ENCODE data around the gene ANKRD1.

The ANKRD1 gene

DNA sequence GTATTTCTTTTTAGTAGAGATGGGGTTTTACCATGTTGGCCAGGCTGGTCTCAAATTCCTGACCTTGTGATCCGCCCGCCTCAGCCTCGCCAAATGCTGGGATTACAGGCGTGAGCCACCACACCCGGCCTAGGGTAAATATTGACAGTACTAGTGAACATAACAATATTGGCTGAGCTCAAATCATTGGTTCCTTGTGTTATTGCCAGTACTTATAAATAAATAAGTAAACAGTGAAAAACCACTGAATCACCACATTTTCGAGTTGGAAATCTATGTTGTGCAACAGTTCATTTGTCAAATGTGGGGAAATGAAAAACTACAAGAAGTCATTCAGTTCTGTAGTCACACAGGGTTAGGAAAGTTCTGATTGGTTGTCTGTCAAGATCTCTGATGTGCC is 33.3 kb downstream of the ANKRD1 start (continued):
- TF ChIP-seq, protein P1, sequence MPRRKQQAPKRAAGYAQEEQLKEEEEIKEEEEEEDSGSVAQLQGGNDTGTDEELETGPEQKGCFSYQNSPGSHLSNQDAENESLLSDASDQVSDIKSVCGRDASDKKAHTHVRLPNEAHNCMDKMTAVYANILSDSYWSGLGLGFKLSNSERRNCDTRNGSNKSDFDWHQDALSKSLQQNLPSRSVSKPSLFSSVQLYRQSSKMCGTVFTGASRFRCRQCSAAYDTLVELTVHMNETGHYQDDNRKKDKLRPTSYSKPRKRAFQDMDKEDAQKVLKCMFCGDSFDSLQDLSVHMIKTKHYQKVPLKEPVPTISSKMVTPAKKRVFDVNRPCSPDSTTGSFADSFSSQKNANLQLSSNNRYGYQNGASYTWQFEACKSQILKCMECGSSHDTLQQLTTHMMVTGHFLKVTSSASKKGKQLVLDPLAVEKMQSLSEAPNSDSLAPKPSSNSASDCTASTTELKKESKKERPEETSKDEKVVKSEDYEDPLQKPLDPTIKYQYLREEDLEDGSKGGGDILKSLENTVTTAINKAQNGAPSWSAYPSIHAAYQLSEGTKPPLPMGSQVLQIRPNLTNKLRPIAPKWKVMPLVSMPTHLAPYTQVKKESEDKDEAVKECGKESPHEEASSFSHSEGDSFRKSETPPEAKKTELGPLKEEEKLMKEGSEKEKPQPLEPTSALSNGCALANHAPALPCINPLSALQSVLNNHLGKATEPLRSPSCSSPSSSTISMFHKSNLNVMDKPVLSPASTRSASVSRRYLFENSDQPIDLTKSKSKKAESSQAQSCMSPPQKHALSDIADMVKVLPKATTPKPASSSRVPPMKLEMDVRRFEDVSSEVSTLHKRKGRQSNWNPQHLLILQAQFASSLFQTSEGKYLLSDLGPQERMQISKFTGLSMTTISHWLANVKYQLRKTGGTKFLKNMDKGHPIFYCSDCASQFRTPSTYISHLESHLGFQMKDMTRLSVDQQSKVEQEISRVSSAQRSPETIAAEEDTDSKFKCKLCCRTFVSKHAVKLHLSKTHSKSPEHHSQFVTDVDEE (CRISPR knock-in tag; IDR thresholded peaks at IDR 0.05), result no peak
- TF ChIP-seq GLIS3 (CRISPR knock-in tag; IDR thresholded peaks at IDR 0.05), result no peak
- TF ChIP-seq CSDC2 (CRISPR knock-in tag; IDR thresholded peaks at IDR 0.05), result no peak
- no peak for TF ChIP-seq TCF4 (CRISPR knock-in tag; IDR thresholded peaks at IDR 0.05; ENCODE audit: borderline replicate concordance)
- TF ChIP-seq, protein P2, sequence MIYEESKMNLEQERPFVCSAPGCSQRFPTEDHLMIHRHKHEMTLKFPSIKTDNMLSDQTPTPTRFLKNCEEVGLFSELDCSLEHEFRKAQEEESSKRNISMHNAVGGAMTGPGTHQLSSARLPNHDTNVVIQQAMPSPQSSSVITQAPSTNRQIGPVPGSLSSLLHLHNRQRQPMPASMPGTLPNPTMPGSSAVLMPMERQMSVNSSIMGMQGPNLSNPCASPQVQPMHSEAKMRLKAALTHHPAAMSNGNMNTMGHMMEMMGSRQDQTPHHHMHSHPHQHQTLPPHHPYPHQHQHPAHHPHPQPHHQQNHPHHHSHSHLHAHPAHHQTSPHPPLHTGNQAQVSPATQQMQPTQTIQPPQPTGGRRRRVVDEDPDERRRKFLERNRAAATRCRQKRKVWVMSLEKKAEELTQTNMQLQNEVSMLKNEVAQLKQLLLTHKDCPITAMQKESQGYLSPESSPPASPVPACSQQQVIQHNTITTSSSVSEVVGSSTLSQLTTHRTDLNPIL (CRISPR knock-in tag; IDR thresholded peaks at IDR 0.05; ENCODE audit: low read depth), result no peak
- no peak for TF ChIP-seq TOX (CRISPR knock-in tag; IDR thresholded peaks at IDR 0.05; ENCODE audit: borderline replicate concordance)
- no peak for TF ChIP-seq ESRRG (CRISPR knock-in tag; IDR thresholded peaks at IDR 0.05)
- no peak for TF ChIP-seq OSR1 (CRISPR knock-in tag; IDR thresholded peaks at IDR 0.05)
- no peak for TF ChIP-seq SNAI2 (CRISPR knock-in tag; IDR thresholded peaks at IDR 0.05)

DNA sequence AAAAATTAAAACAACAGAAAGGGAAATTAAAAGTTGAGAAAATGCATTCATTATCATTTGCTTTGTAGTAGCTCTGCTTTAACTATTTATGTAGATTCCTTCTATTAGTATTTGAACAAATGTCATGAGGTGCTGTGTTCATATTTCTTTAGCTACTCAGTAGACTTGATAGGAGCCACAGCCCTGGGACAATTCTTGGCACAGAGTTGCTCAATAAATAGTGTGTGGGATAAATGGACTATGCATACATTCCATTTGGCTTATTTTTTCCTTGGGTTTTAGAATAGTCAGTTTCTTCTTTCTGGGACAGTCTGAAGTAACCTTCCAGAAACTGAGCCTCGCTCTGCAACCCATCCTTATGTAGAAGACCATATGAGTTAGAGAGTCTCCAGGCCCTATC is 35.7 kb downstream of the ANKRD1 start:
- peak; percentile 70 for ATAC-seq
- TF ChIP-seq ZFP30 (CRISPR knock-in tag; IDR thresholded peaks at IDR 0.05), result no peak
- no peak for TF ChIP-seq BACH2 (CRISPR knock-in tag; IDR thresholded peaks at IDR 0.05; ENCODE audit: borderline replicate concordance)
- no peak for TF ChIP-seq SNAI2 (CRISPR knock-in tag; IDR thresholded peaks at IDR 0.05)
- TF ChIP-seq ISL1 (CRISPR knock-in tag; IDR thresholded peaks at IDR 0.05), result no peak
- TF ChIP-seq GLIS3 (CRISPR knock-in tag; IDR thresholded peaks at IDR 0.05), result no peak
- TF ChIP-seq ZNF70 (CRISPR knock-in tag; IDR thresholded peaks at IDR 0.05), result no peak
- TF ChIP-seq, protein P3, sequence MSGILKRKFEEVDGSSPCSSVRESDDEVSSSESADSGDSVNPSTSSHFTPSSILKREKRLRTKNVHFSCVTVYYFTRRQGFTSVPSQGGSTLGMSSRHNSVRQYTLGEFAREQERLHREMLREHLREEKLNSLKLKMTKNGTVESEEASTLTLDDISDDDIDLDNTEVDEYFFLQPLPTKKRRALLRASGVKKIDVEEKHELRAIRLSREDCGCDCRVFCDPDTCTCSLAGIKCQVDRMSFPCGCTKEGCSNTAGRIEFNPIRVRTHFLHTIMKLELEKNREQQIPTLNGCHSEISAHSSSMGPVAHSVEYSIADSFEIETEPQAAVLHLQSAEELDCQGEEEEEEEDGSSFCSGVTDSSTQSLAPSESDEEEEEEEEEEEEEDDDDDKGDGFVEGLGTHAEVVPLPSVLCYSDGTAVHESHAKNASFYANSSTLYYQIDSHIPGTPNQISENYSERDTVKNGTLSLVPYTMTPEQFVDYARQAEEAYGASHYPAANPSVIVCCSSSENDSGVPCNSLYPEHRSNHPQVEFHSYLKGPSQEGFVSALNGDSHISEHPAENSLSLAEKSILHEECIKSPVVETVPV (CRISPR knock-in tag; IDR thresholded peaks at IDR 0.05), result no peak
- TF ChIP-seq RARB (CRISPR knock-in tag; IDR thresholded peaks at IDR 0.05), result no peak
- TF ChIP-seq, protein P2 (CRISPR knock-in tag; IDR thresholded peaks at IDR 0.05; ENCODE audit: low read depth), result no peak
- TF ChIP-seq ZNF565 (CRISPR knock-in tag; conservative IDR thresholded peaks at IDR 0.05; ENCODE audit: low read depth), result no peak
- no peak for TF ChIP-seq ZNF8 (CRISPR knock-in tag; IDR thresholded peaks at IDR 0.05)
- TF ChIP-seq CSDC2 (CRISPR knock-in tag; IDR thresholded peaks at IDR 0.05), result no peak
- TF ChIP-seq, protein P4, sequence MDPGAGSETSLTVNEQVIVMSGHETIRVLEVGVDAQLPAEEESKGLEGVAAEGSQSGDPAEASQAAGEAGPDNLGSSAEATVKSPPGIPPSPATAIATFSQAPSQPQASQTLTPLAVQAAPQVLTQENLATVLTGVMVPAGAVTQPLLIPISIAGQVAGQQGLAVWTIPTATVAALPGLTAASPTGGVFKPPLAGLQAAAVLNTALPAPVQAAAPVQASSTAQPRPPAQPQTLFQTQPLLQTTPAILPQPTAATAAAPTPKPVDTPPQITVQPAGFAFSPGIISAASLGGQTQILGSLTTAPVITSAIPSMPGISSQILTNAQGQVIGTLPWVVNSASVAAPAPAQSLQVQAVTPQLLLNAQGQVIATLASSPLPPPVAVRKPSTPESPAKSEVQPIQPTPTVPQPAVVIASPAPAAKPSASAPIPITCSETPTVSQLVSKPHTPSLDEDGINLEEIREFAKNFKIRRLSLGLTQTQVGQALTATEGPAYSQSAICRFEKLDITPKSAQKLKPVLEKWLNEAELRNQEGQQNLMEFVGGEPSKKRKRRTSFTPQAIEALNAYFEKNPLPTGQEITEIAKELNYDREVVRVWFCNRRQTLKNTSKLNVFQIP (CRISPR knock-in tag; IDR thresholded peaks at IDR 0.05; ENCODE audit: borderline replicate concordance, low read depth), result no peak
- no peak for TF ChIP-seq PPARA (CRISPR knock-in tag; IDR thresholded peaks at IDR 0.05; ENCODE audit: borderline replicate concordance)
- no peak for TF ChIP-seq TCF4 (CRISPR knock-in tag; IDR thresholded peaks at IDR 0.05; ENCODE audit: borderline replicate concordance)
- TF ChIP-seq TOX (CRISPR knock-in tag; IDR thresholded peaks at IDR 0.05; ENCODE audit: borderline replicate concordance), result no peak
- no peak for TF ChIP-seq OSR1 (CRISPR knock-in tag; IDR thresholded peaks at IDR 0.05)
- no peak for TF ChIP-seq ZFP3 (CRISPR knock-in tag; IDR thresholded peaks at IDR 0.05)
- TF ChIP-seq, protein P1 (CRISPR knock-in tag; IDR thresholded peaks at IDR 0.05), result no peak
- TF ChIP-seq, protein P5, sequence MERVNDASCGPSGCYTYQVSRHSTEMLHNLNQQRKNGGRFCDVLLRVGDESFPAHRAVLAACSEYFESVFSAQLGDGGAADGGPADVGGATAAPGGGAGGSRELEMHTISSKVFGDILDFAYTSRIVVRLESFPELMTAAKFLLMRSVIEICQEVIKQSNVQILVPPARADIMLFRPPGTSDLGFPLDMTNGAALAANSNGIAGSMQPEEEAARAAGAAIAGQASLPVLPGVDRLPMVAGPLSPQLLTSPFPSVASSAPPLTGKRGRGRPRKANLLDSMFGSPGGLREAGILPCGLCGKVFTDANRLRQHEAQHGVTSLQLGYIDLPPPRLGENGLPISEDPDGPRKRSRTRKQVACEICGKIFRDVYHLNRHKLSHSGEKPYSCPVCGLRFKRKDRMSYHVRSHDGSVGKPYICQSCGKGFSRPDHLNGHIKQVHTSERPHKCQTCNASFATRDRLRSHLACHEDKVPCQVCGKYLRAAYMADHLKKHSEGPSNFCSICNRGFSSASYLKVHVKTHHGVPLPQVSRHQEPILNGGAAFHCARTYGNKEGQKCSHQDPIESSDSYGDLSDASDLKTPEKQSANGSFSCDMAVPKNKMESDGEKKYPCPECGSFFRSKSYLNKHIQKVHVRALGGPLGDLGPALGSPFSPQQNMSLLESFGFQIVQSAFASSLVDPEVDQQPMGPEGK (CRISPR knock-in tag; IDR thresholded peaks at IDR 0.05; ENCODE audit: borderline replicate concordance), result no peak

Data from SK-N-SH treated with all-trans-retinoic acid at 6 μM for 48 hours (cell line).